Calu3 (cell line): ENCODE results near the gene LOXL3. TPM values are rescaled to one million over a fixed set of nuclear protein-coding genes. Genes with fewer than 3 reads are reported as not detected.

Experiments
- BruUV-seq: library from RNA; stranded (reverse); fragments of 400-500 nt; replicated peaks from 2 replicates; lab custom pipeline; 2021; lab: Mats Ljungman, UMichigan
- CTCF ChIA-PET: fragments of 300-600 bp; sonication (Branson Sonifier 250); formaldehyde crosslinking; loops from one replicate; lab custom pipeline; 2022; ENCODE audit warnings: antibody characterized with exemption; lab: Charles Lee
- DNase-seq: peaks from one replicate; pipeline ENCODE4 v3.0.0; 2022
- H3K27ac Mint-ChIP-seq: one replicate; pipeline ENCODE4 v1.8.0; 2022; ENCODE audit warnings: mixed read lengths; ENCODE audit not compliant: unreplicated experiment
- H3K27me3 Mint-ChIP-seq: one replicate; pipeline ENCODE4 v1.8.0; 2022; ENCODE audit warnings: mixed read lengths; ENCODE audit not compliant: unreplicated experiment
- H3K36me3 Mint-ChIP-seq: one replicate; pipeline ENCODE4 v1.8.0; 2022; ENCODE audit warnings: mild to moderate bottlenecking, moderate library complexity, mixed read lengths; ENCODE audit not compliant: insufficient read depth, unreplicated experiment
- H3K4me1 Mint-ChIP-seq: one replicate; pipeline ENCODE4 v1.8.0; 2022; ENCODE audit warnings: mild to moderate bottlenecking, low read depth, mixed read lengths; ENCODE audit not compliant: unreplicated experiment
- H3K4me3 Mint-ChIP-seq: one replicate; pipeline ENCODE4 v1.8.0; 2022; ENCODE audit warnings: mild to moderate bottlenecking, low read depth, moderate library complexity, mixed read lengths; ENCODE audit not compliant: unreplicated experiment
- H3K9me3 Mint-ChIP-seq: one replicate; pipeline ENCODE4 v1.8.0; 2022; ENCODE audit warnings: low read depth, mixed read lengths; ENCODE audit not compliant: unreplicated experiment
- intact Hi-C: fragments of 100-400 bp; cut with micrococcal nuclease; formaldehyde crosslinking; loops from one replicate; pipeline ENCODE4 v1.10.0; 2022; ENCODE audit not compliant: unreplicated experiment
- total RNA-seq: library from RNA; stranded (reverse); gene quantifications from 2 replicates; pipeline ENCODE4 v1.2.3, GENCODE V29; 2022
- TF ChIP-seq, protein P1 (sequence below): fragments of 200-600 bp; IDR thresholded peaks from one replicate; pipeline ENCODE4 v1.8.0; 2022; ENCODE audit warnings: antibody characterized with exemption; ENCODE audit not compliant: unreplicated experiment

Gene LOXL3
- total RNA-seq, 1 experiment from 2014 or later: 1.2 TPM

DNA sequence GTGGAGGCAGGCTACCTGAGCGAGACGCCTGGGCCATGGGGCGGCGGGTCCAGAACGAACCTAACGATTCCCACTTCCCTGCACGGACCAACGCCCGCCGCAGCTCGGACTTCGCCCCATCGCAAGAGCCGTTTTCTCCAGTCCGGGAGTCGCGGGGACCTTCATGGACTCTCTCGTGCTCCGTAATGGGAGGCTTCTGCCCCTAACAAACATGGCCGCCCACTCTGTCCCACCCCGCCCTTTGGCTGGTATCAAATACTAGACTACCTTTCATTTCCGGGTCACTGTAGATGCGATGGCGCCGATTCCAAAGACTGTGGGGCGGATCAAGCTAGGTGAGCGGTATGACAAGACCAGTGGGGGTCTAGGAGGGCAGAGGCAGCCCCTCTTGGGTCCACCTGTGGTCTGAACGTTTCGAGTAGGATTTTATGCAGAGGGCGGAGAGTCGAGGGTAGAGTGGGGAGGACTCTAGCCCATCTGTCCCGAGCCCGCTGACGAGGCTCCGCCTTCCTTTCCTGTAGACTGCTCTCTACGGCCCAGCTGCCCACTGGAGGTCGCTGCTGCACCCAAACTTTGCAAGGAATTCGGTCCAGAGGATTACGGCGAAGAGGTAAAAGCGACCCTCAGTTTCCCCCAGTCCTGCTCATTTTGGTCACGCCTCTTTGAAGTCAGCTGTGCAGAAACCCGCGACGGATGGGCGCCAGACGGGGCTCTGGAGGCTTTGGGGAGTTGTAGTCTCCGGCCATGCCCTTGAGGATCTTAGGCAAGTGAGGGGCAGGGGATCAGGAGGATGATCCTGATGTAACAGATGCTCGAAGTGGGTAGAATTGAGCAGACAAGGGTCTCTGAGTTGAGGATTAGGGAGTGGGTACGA is 70.7 kb downstream of the LOXL3 start, which contains the start of the genes CCDC142 and TTC31:
Gene CCDC142 (minus strand): TSS at position 198 of the 874 bp plus-strand sequence. CDS start 161 bp downstream, at position 37.
Gene TTC31 (plus strand): TSS at position 281 of the 874 bp plus-strand sequence. CDS start 15 bp downstream, at position 296.
- BruUV-seq: TSS peak; percentile 82
- intact Hi-C loops: loop anchor here (1.0 kb wide), 3 partner anchors 42 to 104 kb away; partner anchors contain the start of gene RTKN
- H3K4me3 Mint-ChIP-seq: peak within 1 kb of the TSS; percentile 85
- TF ChIP-seq, protein P1, sequence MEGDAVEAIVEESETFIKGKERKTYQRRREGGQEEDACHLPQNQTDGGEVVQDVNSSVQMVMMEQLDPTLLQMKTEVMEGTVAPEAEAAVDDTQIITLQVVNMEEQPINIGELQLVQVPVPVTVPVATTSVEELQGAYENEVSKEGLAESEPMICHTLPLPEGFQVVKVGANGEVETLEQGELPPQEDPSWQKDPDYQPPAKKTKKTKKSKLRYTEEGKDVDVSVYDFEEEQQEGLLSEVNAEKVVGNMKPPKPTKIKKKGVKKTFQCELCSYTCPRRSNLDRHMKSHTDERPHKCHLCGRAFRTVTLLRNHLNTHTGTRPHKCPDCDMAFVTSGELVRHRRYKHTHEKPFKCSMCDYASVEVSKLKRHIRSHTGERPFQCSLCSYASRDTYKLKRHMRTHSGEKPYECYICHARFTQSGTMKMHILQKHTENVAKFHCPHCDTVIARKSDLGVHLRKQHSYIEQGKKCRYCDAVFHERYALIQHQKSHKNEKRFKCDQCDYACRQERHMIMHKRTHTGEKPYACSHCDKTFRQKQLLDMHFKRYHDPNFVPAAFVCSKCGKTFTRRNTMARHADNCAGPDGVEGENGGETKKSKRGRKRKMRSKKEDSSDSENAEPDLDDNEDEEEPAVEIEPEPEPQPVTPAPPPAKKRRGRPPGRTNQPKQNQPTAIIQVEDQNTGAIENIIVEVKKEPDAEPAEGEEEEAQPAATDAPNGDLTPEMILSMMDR: peak; percentile 79
- CTCF ChIA-PET: interaction anchor here (0.6 to 1.9 kb wide), 10 partner anchors 17 to 326 kb away, joined by 3 to 11 read pairs (median 4); partner anchors contain the start of genes AUP1, HTRA2, PCGF1 and WBP1
- peak within 1 kb of the TSS; percentile 68 for H3K27ac Mint-ChIP-seq
- peaks cover 60% of the 10 kb centered on the region for H3K36me3 Mint-ChIP-seq
- no peaks in the 10 kb centered on the region for H3K27me3 Mint-ChIP-seq
- DNase-seq: peak; percentile 94
- H3K4me1 Mint-ChIP-seq: peaks cover 24% of the 10 kb centered on the region
- H3K9me3 Mint-ChIP-seq: no peaks in the 10 kb centered on the region

Other genes starting within 250 kb of the LOXL3 start
- 5.8 and 7.0 TPM in 2 replicates for gene SLC4A5, start 210.5 kb downstream of the LOXL3 start, total RNA-seq
- gene DCTN1, start 173.6 kb downstream of the LOXL3 start, total RNA-seq: 113 and 129 TPM in 2 replicates
- 4.0 and 5.7 TPM in 2 replicates for gene C2orf81, start 132.3 kb downstream of the LOXL3 start, total RNA-seq
- gene WDR54, start 132.2 kb downstream of the LOXL3 start, total RNA-seq: 30.5 and 32.3 TPM in 2 replicates
- 97.6 and 103 TPM in 2 replicates for gene RTKN, start 112.0 kb downstream of the LOXL3 start, total RNA-seq
- gene INO80B, start 98.9 kb downstream of the LOXL3 start, total RNA-seq: 41.7 and 42.1 TPM in 2 replicates
- gene WBP1, start 95.5 kb downstream of the LOXL3 start, total RNA-seq: 61.6 and 63.7 TPM in 2 replicates
- 64.8 and 66.3 TPM in 2 replicates for gene MOGS, start 88.6 kb downstream of the LOXL3 start, total RNA-seq
- 83.7 and 88.9 TPM in 2 replicates for gene MRPL53, start 81.3 kb downstream of the LOXL3 start, total RNA-seq
- 29.9 and 30.4 TPM in 2 replicates for gene CCDC142, start 70.9 kb downstream of the LOXL3 start, total RNA-seq
- gene TTC31, start 70.9 kb downstream of the LOXL3 start, total RNA-seq: 26.2 and 32.9 TPM in 2 replicates
- gene LBX2, start 54.3 kb downstream of the LOXL3 start, total RNA-seq: 3.0 and 3.5 TPM in 2 replicates
- 25.9 TPM in 2 replicates for gene PCGF1, start 46.2 kb downstream of the LOXL3 start, total RNA-seq
- gene TLX2, start 39.5 kb downstream of the LOXL3 start, total RNA-seq: not detected in 2 replicates
- 0.14 TPM in 1 of 2 replicates, not detected in the other for gene DQX1, start 27.7 kb downstream of the LOXL3 start, total RNA-seq
- 145 and 153 TPM in 2 replicates for gene AUP1, start 24.2 kb downstream of the LOXL3 start, total RNA-seq
- gene HTRA2, start 24.0 kb downstream of the LOXL3 start, total RNA-seq: 23.4 and 26.3 TPM in 2 replicates
- 2.1 and 2.5 TPM in 2 replicates for gene DOK1, start 778 bp upstream of the LOXL3 start, total RNA-seq
- gene M1AP, start 94.4 kb upstream of the LOXL3 start, total RNA-seq: not detected in 2 replicates
- gene SEMA4F, start 100.3 kb upstream of the LOXL3 start, total RNA-seq: 9.5 and 10.1 TPM in 2 replicates